ENCODE results near the gene NFATC4. TPM values are rescaled to one million over a fixed set of nuclear protein-coding genes. Genes with fewer than 3 reads are reported as not detected.
A peak's percentile ranks its signal among the peaks of the same experiment; 100 is the strongest.

NFATC4 gene
- total RNA-seq, 6 donors from 2014 or later = 8.5 to 98.5 (median 42.1) TPM

GRCh38 chr14:24337824-24338175 is 30.2 kb upstream of the NFATC4 start:
- Histone ChIP-seq H3K27me3 (peaks cover 0 to 8% (median 0%) of the 10 kb centered on the region in 4 donors), H3K36me3 (peaks cover 0 to 11% (median 3%) of the 10 kb centered on the region in 4 donors), H3K4me1 (peaks cover 43 to 64% (median 45%) of the 10 kb centered on the region in 4 donors), H3K9me3 (no peaks in the 10 kb centered on the region), H3K4me3 (no peak overlapping the region), H3K27ac (no peak overlapping the region)
- 90 to 95% methylated on average over 8 of the region's 8 CpGs for WGBS, 2 donors
- ATAC-seq (ENCODE audit: low FRiP score in 2 of 2) (no peak), DNase-seq (peak in 1 of 2 donors; percentile 28)
- TF ChIP-seq CTCF (IDR thresholded peaks at IDR 0.05) = no peak

- peaks cover 0 to 11% (median 3%) of the 10 kb centered on the region in 4 donors for H3K36me3 ChIP-seq
Measured at GRCh38 chr14:24338843-24339242, 29.1 kb upstream of the NFATC4 start.

GRCh38 chr14:24339284-24340151 is 28.5 kb upstream of the NFATC4 start, which contains the start of gene RIPK3:
TSS of gene RIPK3 (minus strand) at chr14:24339991. CDS start at chr14:24339826, 165 bp downstream.
- H3K4me3 ChIP-seq = peak within 1 kb of the TSS; percentile 4 to 70 (median 54)
- H3K27me3 ChIP-seq = peaks cover 0 to 4% (median 0%) of the 10 kb centered on the region in 4 donors
- H3K27ac ChIP-seq = peak within 1 kb of the TSS; percentile 71 to 83 (median 78)
- TF ChIP-seq CTCF (IDR thresholded peaks at IDR 0.05) (peak in 2 of 6 experiments; percentile 7 to 23), EP300 (IDR thresholded peaks at IDR 0.05) (no peak), POLR2A (IDR thresholded peaks at IDR 0.05) (peak in 3 of 4 donors; percentile 8 to 74 (median 59)), POLR2AphosphoS5 (IDR thresholded peaks at IDR 0.05) (peak; percentile 5 to 55)
- peaks cover 0 to 11% (median 3%) of the 10 kb centered on the region in 4 donors for H3K36me3 ChIP-seq
- no peaks in the 10 kb centered on the region for H3K9me3 ChIP-seq
- H3K4me1 ChIP-seq = peaks cover 26 to 47% (median 31%) of the 10 kb centered on the region in 4 donors
- DNase-seq (peak; percentile 88 to 89), ATAC-seq (ENCODE audit: low FRiP score in 2 of 2) (peak; percentile 83 to 84)
- 11 to 25% methylated on average over 13 to 51 of the region's 51 CpGs for WGBS, 2 donors

More at GRCh38 chr14:24338843-24339242, 29.1 kb upstream of the NFATC4 start:
- ATAC-seq (ENCODE audit: low FRiP score in 2 of 2) (no peak), DNase-seq (peak in 1 of 2 donors; percentile 58)
- Histone ChIP-seq H3K4me3 (peak overlapping the region; percentile 4 to 70 (median 54)), H3K27ac (peak overlapping the region in 3 of 4 donors; percentile 71 to 83 (median 82)), H3K9me3 (no peaks in the 10 kb centered on the region), H3K27me3 (peaks cover 0 to 8% (median 0%) of the 10 kb centered on the region in 4 donors), H3K4me1 (peaks cover 33 to 54% (median 37%) of the 10 kb centered on the region in 4 donors)
- WGBS, 2 donors = 68 to 83% methylated on average over 5 to 14 of the region's 14 CpGs
- TF ChIP-seq POLR2A (IDR thresholded peaks at IDR 0.05) (no peak), POLR2AphosphoS5 (IDR thresholded peaks at IDR 0.05) (no peak), CTCF (IDR thresholded peaks at IDR 0.05) (no peak), EP300 (IDR thresholded peaks at IDR 0.05) (no peak)

- H3K36me3 ChIP-seq = peaks cover 0 to 11% (median 3%) of the 10 kb centered on the region in 4 donors
- H3K27me3 ChIP-seq = no peaks in the 10 kb centered on the region
- ATAC-seq (ENCODE audit: low FRiP score in 2 of 2) (no peak), DNase-seq (no peak)
- H3K9me3 ChIP-seq = no peaks in the 10 kb centered on the region
- no peak overlapping the region for H3K4me3 ChIP-seq
- H3K4me1 ChIP-seq = peaks cover 20 to 36% (median 21%) of the 10 kb centered on the region in 4 donors
- no peak overlapping the region for H3K27ac ChIP-seq
- TF ChIP-seq CTCF (IDR thresholded peaks at IDR 0.05) (no peak), EP300 (IDR thresholded peaks at IDR 0.05) (no peak), POLR2AphosphoS5 (IDR thresholded peaks at IDR 0.05) (no peak), POLR2A (IDR thresholded peaks at IDR 0.05) (no peak)
- WGBS, 2 donors = 60 to 100% methylated on average over 1 of the region's 1 CpG
Measured at GRCh38 chr14:24340606-24341005, 27.4 kb upstream of the NFATC4 start.

Data from upper lobe of left lung (tissue), 6 donors.